HCT116 (cell line): ENCODE data around the gene SLC6A2. TPM values are rescaled to one million over a fixed set of nuclear protein-coding genes. Genes with fewer than 3 reads are reported as not detected.

Source experiments
- ATAC-seq: fragments of 200-7000 bp; cut with Tn5 transposase; 2 replicates; pipeline ENCODE4 v1.9.1; 2020; ENCODE audit warnings: mild to moderate bottlenecking, moderate library complexity
- BruUV-seq: library from RNA; stranded (reverse); fragments of 400-500 nt; replicated peaks from 2 replicates; lab custom pipeline; 2021; lab: Mats Ljungman, UMichigan
- CTCF ChIA-PET: fragments of 300-600 bp; sonication (Branson Sonifier 250); formaldehyde crosslinking; loops from one replicate; lab custom pipeline; 2021; ENCODE audit warnings: antibody characterized with exemption; lab: Charles Lee
- POLR2A ChIA-PET: fragments of 300-600, 350-600 bp; sonication (Branson Sonifier 250); formaldehyde crosslinking; loops from one replicate; lab custom pipeline; 2021; ENCODE audit warnings: antibody characterized with exemption; lab: Charles Lee
- RAD21 ChIA-PET, 2 experiments: fragments of 300-600 bp; sonication (Branson Sonifier 250); formaldehyde crosslinking; loops; one replicate each; lab custom pipeline; 2023; ENCODE audit warnings: low total read pairs in 2 of 2; ENCODE audit not compliant: uncharacterized antibody in 2 of 2, unreplicated experiment in 2 of 2, low non-redundant PET in 1 of 2; lab: Charles Lee
- DNase-seq: peaks from one replicate; pipeline ENCODE4 v3.0.0-alpha.2; 2010; ENCODE audit warnings: low read depth, low spot score
- H2AFZ ChIP-seq: fragments of 200-600 bp; shearing (Covaris generic), sonication (generic); 2 replicates; pipeline ENCODE4 v1.6.1; 2017; ENCODE audit warnings: low read depth, mixed run types, mixed read lengths, antibody characterized with exemption, low read length; ENCODE audit not compliant: poor library complexity, severe bottlenecking
- H3K27ac ChIP-seq: 2 replicates; pipeline ENCODE4 v1.5.1; 2012; ENCODE audit warnings: low read depth, low read length
- H3K27me3 ChIP-seq: fragments of 200-600 bp; sonication (generic); 2 replicates; pipeline ENCODE4 v1.6.1; 2016; ENCODE audit warnings: mixed run types, low read length, mixed read lengths; ENCODE audit not compliant: insufficient read depth
- H3K36me3 ChIP-seq, 2 experiments: fragments of 200-500 bp in 1 of 2; fragments of 200-600 bp in 1 of 2; sonication (Bioruptor generic) in 1 of 2; sonication (generic) in 1 of 2; 2 replicates each; pipeline versions ENCODE4 v1.5.1 to v1.6.1; 2014 to 2016; ENCODE audit warnings: low read length in 2 of 2, inconsistent platforms in 1 of 2, mixed read lengths in 1 of 2, mixed run types in 1 of 2; ENCODE audit not compliant: insufficient read depth in 2 of 2, control insufficient read depth in 1 of 2
- H3K4me1 ChIP-seq, 2 experiments: fragments of 200-600 bp in 1 of 2; sonication (generic) in 1 of 2; 2 replicates each; pipeline versions ENCODE4 v1.5.1 to v1.6.1; 2012 to 2017; ENCODE audit warnings: low read length in 2 of 2, inconsistent platforms in 1 of 2, mild to moderate bottlenecking in 1 of 2, mixed read lengths in 1 of 2, mixed run types in 1 of 2, moderate library complexity in 1 of 2; ENCODE audit not compliant: insufficient read depth in 2 of 2, control insufficient read depth in 1 of 2
- H3K4me2 ChIP-seq: fragments of 200-600 bp; sonication (generic); 2 replicates; pipeline ENCODE4 v1.6.1; 2017; ENCODE audit warnings: mixed run types, low read length, mixed read lengths
- H3K4me3 ChIP-seq, 2 experiments: fragments of 200-600 bp in 1 of 2; sonication (generic) in 1 of 2; replicated peaks in 1 of 2; 2 replicates each; pipeline ENCODE4 v1.5.1; 2011 to 2016; ENCODE audit warnings: low read length in 2 of 2, control low read depth in 1 of 2, low read depth in 1 of 2, mild to moderate bottlenecking in 1 of 2, mixed read lengths in 1 of 2, mixed run types in 1 of 2
- H3K79me2 ChIP-seq: fragments of 200-600 bp; sonication (generic); 2 replicates; pipeline ENCODE4 v1.6.1; 2017; ENCODE audit warnings: mild to moderate bottlenecking, mixed run types, low read length, moderate library complexity, mixed read lengths; ENCODE audit not compliant: insufficient read depth
- H3K9ac ChIP-seq: fragments of 200-600 bp; sonication (generic); 2 replicates; pipeline ENCODE4 v1.6.1; 2016; ENCODE audit warnings: low read length, mixed read lengths
- H3K9me2 ChIP-seq: fragments of 200-600 bp; sonication (generic), shearing (Covaris generic); 2 replicates; pipeline ENCODE4 v1.6.1; 2017; ENCODE audit warnings: mixed run types, mild to moderate bottlenecking, moderate library complexity; ENCODE audit not compliant: insufficient read depth
- H3K9me3 ChIP-seq, 2 experiments: fragments of 200-500 bp in 1 of 2; fragments of 200-600 bp in 1 of 2; sonication (Bioruptor generic) in 1 of 2; sonication (generic) in 1 of 2; 2 replicates each; pipeline ENCODE4 v1.6.1; 2014 to 2017; ENCODE audit warnings: low read length in 2 of 2, mixed read lengths in 2 of 2, inconsistent platforms in 1 of 2, low read depth in 1 of 2, mild to moderate bottlenecking in 1 of 2, mixed run types in 1 of 2, moderate library complexity in 1 of 2; ENCODE audit not compliant: control insufficient read depth in 1 of 2, insufficient read depth in 1 of 2
- H4K20me1 ChIP-seq: fragments of 200-600 bp; sonication (generic), shearing (Covaris generic); 2 replicates; pipeline ENCODE4 v1.6.1; 2017; ENCODE audit warnings: mixed run types, mild to moderate bottlenecking, moderate library complexity; ENCODE audit not compliant: insufficient read depth
- CEBPB ChIP-seq: IDR thresholded peaks from 2 replicates; pipeline ENCODE4 v1.6.1; 2012; ENCODE audit warnings: low read depth
- CTCF ChIP-seq, 3 experiments: fragments of 200-600 bp in 1 of 3; sonication (generic) in 1 of 3; IDR thresholded peaks in 2 of 3; conservative IDR thresholded peaks in 1 of 3; 2 replicates each; pipeline ENCODE4 v1.5.1; 2012 to 2017; ENCODE audit warnings: low read depth in 2 of 3, low read length in 2 of 3, antibody characterized with exemption in 1 of 3, borderline replicate concordance in 1 of 3, control low read depth in 1 of 3, mild to moderate bottlenecking in 1 of 3, mixed read lengths in 1 of 3, mixed run types in 1 of 3, moderate library complexity in 1 of 3; ENCODE audit not compliant: insufficient read depth in 1 of 3
- EGR1 ChIP-seq: IDR thresholded peaks from 2 replicates; pipeline ENCODE4 v1.6.1; 2012; ENCODE audit warnings: low read depth
- JUND ChIP-seq: IDR thresholded peaks from 2 replicates; pipeline ENCODE4 v1.6.1; 2012
- POLR2AphosphoS5 ChIP-seq: IDR thresholded peaks from 2 replicates; pipeline ENCODE4 v1.6.1; 2011; ENCODE audit warnings: mild to moderate bottlenecking, low read depth, low read length, moderate library complexity
- RAD21 ChIP-seq: IDR thresholded peaks from 2 replicates; pipeline ENCODE4 v1.6.1; 2012; ENCODE audit warnings: low read depth, mild to moderate bottlenecking
- SIN3A ChIP-seq: IDR thresholded peaks from 2 replicates; pipeline ENCODE4 v1.6.1; 2012; ENCODE audit warnings: low read depth
- SP1 ChIP-seq: IDR thresholded peaks from 2 replicates; pipeline ENCODE4 v1.6.1; 2012; ENCODE audit warnings: low read depth
- intact Hi-C: fragments of 100-400 bp; cut with micrococcal nuclease; formaldehyde crosslinking; loops from 2 replicates; pipeline ENCODE4 v1.10.0; 2022
- total RNA-seq: library from RNA; stranded (reverse); gene quantifications from one replicate; pipeline ENCODE4 v1.2.1, GENCODE V29; 2021; ENCODE audit not compliant: unreplicated experiment

SLC6A2 gene
- total RNA-seq, 1 experiment from 2014 or later: not detected

DNA sequence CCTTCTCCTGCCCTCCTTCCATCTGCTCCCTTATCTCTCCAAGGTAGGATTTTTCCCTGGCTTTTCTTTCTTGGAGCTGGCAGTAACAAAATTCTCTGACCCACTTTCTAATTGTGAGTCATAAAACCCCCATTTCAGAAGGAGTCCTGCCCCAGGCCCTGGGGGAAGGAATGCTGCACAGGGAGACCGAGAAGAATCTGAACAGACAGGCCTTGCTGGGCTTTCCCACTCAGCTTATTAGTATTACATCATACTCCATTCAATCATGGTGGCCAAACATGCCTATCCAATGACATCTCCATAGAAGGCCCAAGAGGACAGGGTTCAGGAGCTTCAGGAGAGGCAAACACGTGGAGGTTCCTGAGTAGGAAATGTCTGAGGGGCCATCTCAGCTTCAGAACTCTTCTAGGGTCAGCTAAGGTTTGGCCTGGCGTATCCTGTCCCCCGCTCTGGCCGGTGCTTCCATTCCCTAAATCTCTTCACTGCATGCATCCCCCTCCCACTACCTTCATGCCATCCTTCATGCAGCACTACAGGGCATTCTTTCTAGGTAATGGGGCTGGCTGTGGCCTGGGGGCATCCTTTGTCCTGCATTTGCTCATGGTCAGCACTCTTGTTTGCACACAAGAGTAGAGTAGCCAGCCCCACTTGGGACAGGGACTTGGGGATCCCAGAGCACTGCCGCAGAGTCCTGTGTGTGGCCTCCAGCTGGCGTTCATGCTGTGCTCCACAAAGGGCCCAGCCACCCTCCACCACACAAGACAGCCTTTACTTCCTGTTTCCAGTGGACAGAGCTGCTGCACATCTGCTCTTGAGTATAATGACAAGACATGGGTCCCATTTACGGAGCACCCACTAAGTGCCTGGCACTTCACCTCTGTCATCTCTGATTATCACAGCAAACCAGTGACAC, 8.2 kb downstream of the SLC6A2 start:
- Histone ChIP-seq H3K4me1 (0 out of 4 replicates have a peak, but pooled peaks cover 0 to 3% of the 10 kb centered on the region in 2 experiments), H3K27ac (no peak overlapping the region), H3K4me3 (no peak overlapping the region), H3K9me3 (no peaks in the 10 kb centered on the region), H3K4me2 (no peak overlapping the region), H3K9ac (no peak overlapping the region), H3K27me3 (peaks cover 42% of the 10 kb centered on the region), H3K79me2 (no peaks in the 10 kb centered on the region), H2AFZ (no peak overlapping the region), H3K9me2 (no peaks in the 10 kb centered on the region), H4K20me1 (no peaks in the 10 kb centered on the region), H3K36me3 (no peaks in the 10 kb centered on the region)
- RAD21 ChIA-PET: no interaction called here
- CTCF ChIA-PET: no interaction called here
- BruUV-seq: no TSS peak
- ATAC-seq (no peak), DNase-seq (no peak)
- POLR2A ChIA-PET: no interaction called here
- intact Hi-C loops: no loop called here
- no peak for TF ChIP-seq RAD21
- no peak for TF ChIP-seq JUND
- TF ChIP-seq EGR1: no peak
- TF ChIP-seq CEBPB: no peak
- no peak for TF ChIP-seq POLR2AphosphoS5

GRCh38 chr16:55664786-55665407, 9.1 kb downstream of the SLC6A2 start:
- no peak overlapping the region for H2AFZ ChIP-seq
- H3K4me3 ChIP-seq: no peak overlapping the region
- ChIA-PET RAD21 (no interaction called here), CTCF (no interaction called here), POLR2A (no interaction called here)
- H3K4me1 ChIP-seq: 0 out of 4 replicates have a peak, but pooled peaks cover 0 to 3% of the 10 kb centered on the region in 2 experiments
- H3K79me2 ChIP-seq: no peaks in the 10 kb centered on the region
- H3K9me3 ChIP-seq: no peaks in the 10 kb centered on the region
- no peaks in the 10 kb centered on the region for H3K36me3 ChIP-seq
- H3K9ac ChIP-seq: no peak overlapping the region
- no TSS peak for BruUV-seq
- no peak for ATAC-seq
- no peak overlapping the region for H3K4me2 ChIP-seq
- no peaks in the 10 kb centered on the region for H3K9me2 ChIP-seq
- TF ChIP-seq SP1 (no peak), CEBPB (no peak), SIN3A (no peak), CTCF (IDR thresholded peaks at IDR 0.05 in 2 of 3, conservative IDR thresholded peaks at IDR 0.05 in 1 of 3; ENCODE audit: borderline replicate concordance in 1 of 3, insufficient read depth in 1 of 3, low read depth in 2 of 3, low read length in 2 of 3) (no peak)
- H3K27me3 ChIP-seq: peaks cover 33% of the 10 kb centered on the region
- no peak overlapping the region for H3K27ac ChIP-seq
- H4K20me1 ChIP-seq: no peaks in the 10 kb centered on the region
- no peak for DNase-seq
- intact Hi-C loops: no loop called here
